MM.1S (cell line): ENCODE results near the gene NOP14.

Experiments
- DNase-seq: peaks from one replicate; pipeline ENCODE4 v3.0.0-alpha.2; 2015
- H2AFZ ChIP-seq: fragments of 300-600 bp; sonication (generic); 2 replicates; pipeline ENCODE4 v1.6.0; 2016; ENCODE audit warnings: antibody characterized with exemption, low read length
- H3F3A ChIP-seq: fragments of 300-600 bp; sonication (generic); 2 replicates; pipeline ENCODE4 v1.6.1; 2016; ENCODE audit warnings: mild to moderate bottlenecking, antibody characterized with exemption, low read length, moderate library complexity, mixed read lengths; ENCODE audit not compliant: insufficient read depth
- H3K27ac ChIP-seq: fragments of 300-600 bp; sonication (generic); 2 replicates; pipeline ENCODE4 v1.5.1; 2016; ENCODE audit warnings: mild to moderate bottlenecking, low read length
- H3K27me3 ChIP-seq: fragments of 300-600 bp; sonication (generic); replicated peaks from 2 replicates; pipeline ENCODE4 v1.6.0; 2016; ENCODE audit warnings: low read length; ENCODE audit not compliant: insufficient read depth
- H3K36me3 ChIP-seq: fragments of 300-600 bp; sonication (generic); replicated peaks from 2 replicates; pipeline ENCODE4 v1.6.1; 2016; ENCODE audit warnings: mild to moderate bottlenecking, low read length, mixed read lengths; ENCODE audit not compliant: insufficient read depth
- H3K4me1 ChIP-seq: fragments of 300-600 bp; sonication (generic); 2 replicates; pipeline ENCODE4 v1.6.1; 2016; ENCODE audit warnings: low read length, mixed read lengths
- H3K4me2 ChIP-seq: fragments of 300-600 bp; sonication (generic); 2 replicates; pipeline ENCODE4 v1.6.0; 2016; ENCODE audit warnings: low read depth, low read length
- H3K4me3 ChIP-seq: fragments of 300-600 bp; sonication (generic); 2 replicates; pipeline ENCODE4 v1.5.1; 2016; ENCODE audit warnings: low read length, mixed read lengths
- H3K79me2 ChIP-seq: fragments of 300-600 bp; sonication (generic); 2 replicates; pipeline ENCODE4 v1.6.1; 2016; ENCODE audit warnings: mixed run types, low read length, mixed read lengths
- H3K9ac ChIP-seq: fragments of 300-600 bp; sonication (generic); 2 replicates; pipeline ENCODE4 v1.6.1; 2016; ENCODE audit warnings: low read length, mixed read lengths
- H3K9me2 ChIP-seq: fragments of 300-600 bp; sonication (generic); replicated peaks from 2 replicates; pipeline ENCODE4 v1.6.1; 2016; ENCODE audit warnings: mild to moderate bottlenecking, low read length, mixed read lengths; ENCODE audit not compliant: insufficient read depth
- H3K9me3 ChIP-seq: fragments of 300-600 bp; sonication (generic); replicated peaks from 2 replicates; pipeline ENCODE4 v1.6.1; 2016; ENCODE audit warnings: mild to moderate bottlenecking, low read length, mixed read lengths; ENCODE audit not compliant: insufficient read depth
- H4K20me1 ChIP-seq: fragments of 300-600 bp; sonication (generic); 2 replicates; pipeline ENCODE4 v1.6.1; 2016; ENCODE audit warnings: mild to moderate bottlenecking, low read length, moderate library complexity, mixed read lengths; ENCODE audit not compliant: insufficient read depth
- EZH2 ChIP-seq: fragments of 300-600 bp; sonication (generic); optimal IDR thresholded peaks from 2 replicates; pipeline ENCODE3; 2017; ENCODE audit warnings: low read depth, mild to moderate bottlenecking, antibody characterized with exemption, low read length, mixed read lengths
- EZH2phosphoT487 ChIP-seq: fragments of 300-600 bp; sonication (generic); IDR thresholded peaks from 2 replicates; pipeline ENCODE4 v1.6.1; 2018; ENCODE audit warnings: antibody characterized with exemption, low read length
- TF ChIP-seq, protein P1 (sequence below): fragments of 300-600 bp; sonication (generic); IDR thresholded peaks from 2 replicates; pipeline ENCODE4 v1.5.1; 2016; ENCODE audit warnings: antibody characterized with exemption, low read length, mixed read lengths

NOP14 gene

DNA sequence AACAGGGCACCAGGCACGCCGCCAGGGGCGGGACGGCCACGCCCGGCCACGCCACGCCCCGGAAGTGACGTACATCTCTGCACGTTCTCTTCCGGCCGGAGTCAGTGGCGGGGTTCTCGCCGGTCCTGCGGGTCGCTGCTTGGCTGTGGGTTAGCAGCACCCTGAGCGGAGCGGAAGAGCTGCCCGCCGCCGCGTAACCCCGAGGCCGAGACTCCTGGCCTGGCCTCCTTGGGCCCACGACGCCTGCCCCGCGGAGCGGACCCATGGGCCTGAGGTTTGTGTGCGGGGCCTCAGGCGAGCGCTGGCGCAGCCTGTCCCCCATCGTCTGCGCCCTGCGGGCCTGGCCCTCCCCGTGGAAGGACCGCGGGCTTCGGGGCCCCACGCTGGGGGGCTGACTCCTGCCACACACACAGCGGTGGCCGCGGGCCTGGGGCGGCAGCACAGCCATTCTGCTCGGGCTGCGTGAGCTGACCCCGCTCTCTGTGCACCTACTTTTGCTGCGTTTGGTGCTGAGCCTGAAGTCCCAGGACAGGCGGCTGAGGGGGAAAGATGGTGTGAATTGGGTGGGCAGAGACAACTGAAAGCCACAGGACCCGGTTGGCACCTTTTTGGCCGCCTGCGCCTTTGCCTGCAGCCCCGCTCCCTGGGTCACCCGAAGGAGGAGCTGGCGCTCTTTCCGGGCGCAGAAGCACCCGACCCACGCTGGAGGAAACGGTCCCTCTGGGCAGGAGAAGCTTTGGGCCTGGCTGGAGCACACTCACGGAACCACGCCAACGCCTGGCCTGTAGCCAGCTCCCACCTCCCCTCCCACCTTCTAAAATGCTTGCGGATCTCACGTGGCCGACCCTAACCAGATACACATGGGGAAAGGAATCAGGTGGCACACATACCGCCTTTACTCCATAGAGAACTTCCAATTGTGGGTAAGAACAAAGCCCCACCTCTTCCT, 28.1 kb downstream of the NOP14 start:
- no peak for TF ChIP-seq EZH2phosphoT487
- TF ChIP-seq, protein P1, sequence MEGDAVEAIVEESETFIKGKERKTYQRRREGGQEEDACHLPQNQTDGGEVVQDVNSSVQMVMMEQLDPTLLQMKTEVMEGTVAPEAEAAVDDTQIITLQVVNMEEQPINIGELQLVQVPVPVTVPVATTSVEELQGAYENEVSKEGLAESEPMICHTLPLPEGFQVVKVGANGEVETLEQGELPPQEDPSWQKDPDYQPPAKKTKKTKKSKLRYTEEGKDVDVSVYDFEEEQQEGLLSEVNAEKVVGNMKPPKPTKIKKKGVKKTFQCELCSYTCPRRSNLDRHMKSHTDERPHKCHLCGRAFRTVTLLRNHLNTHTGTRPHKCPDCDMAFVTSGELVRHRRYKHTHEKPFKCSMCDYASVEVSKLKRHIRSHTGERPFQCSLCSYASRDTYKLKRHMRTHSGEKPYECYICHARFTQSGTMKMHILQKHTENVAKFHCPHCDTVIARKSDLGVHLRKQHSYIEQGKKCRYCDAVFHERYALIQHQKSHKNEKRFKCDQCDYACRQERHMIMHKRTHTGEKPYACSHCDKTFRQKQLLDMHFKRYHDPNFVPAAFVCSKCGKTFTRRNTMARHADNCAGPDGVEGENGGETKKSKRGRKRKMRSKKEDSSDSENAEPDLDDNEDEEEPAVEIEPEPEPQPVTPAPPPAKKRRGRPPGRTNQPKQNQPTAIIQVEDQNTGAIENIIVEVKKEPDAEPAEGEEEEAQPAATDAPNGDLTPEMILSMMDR: no peak
- TF ChIP-seq EZH2: no peak
- no peaks in the 10 kb centered on the region for H4K20me1 ChIP-seq
- peaks cover 18% of the 10 kb centered on the region; the same call in 1 of the 2 replicates for H3F3A ChIP-seq
- H3K27ac ChIP-seq: peak overlapping the region; percentile 33; the same call in 1 of the 2 replicates
- no peaks in the 10 kb centered on the region; the same call in 1 of the 2 replicates for H3K79me2 ChIP-seq
- H3K9me3 ChIP-seq: no peaks in the 10 kb centered on the region
- peak overlapping the region; percentile 76 for H2AFZ ChIP-seq
- H3K27me3 ChIP-seq: no peaks in the 10 kb centered on the region
- H3K9me2 ChIP-seq: no peaks in the 10 kb centered on the region
- peak overlapping the region; percentile 96 for H3K4me2 ChIP-seq
- DNase-seq: peak; percentile 91
- H3K9ac ChIP-seq: peak overlapping the region; percentile 73
- peak overlapping the region; percentile 91 for H3K4me3 ChIP-seq
- H3K36me3 ChIP-seq: no peaks in the 10 kb centered on the region
- H3K4me1 ChIP-seq: peaks cover 8% of the 10 kb centered on the region; the same call in 1 of the 2 replicates

GRCh38 chr4:2934077-2934812, 29.0 kb downstream of the NOP14 start:
- H2AFZ ChIP-seq: peak overlapping the region; percentile 56; the same call in 1 of the 2 replicates
- no peaks in the 10 kb centered on the region for H3K9me2 ChIP-seq
- no peak overlapping the region for H3K27ac ChIP-seq
- peaks cover 8% of the 10 kb centered on the region; the same call in 1 of the 2 replicates for H3K4me1 ChIP-seq
- H3K36me3 ChIP-seq: no peaks in the 10 kb centered on the region
- no peaks in the 10 kb centered on the region; the same call in 1 of the 2 replicates for H3K79me2 ChIP-seq
- H3K9ac ChIP-seq: no peak overlapping the region
- H3K9me3 ChIP-seq: no peaks in the 10 kb centered on the region
- peak overlapping the region; percentile 91 for H3K4me3 ChIP-seq
- peaks cover 18% of the 10 kb centered on the region; the same call in 1 of the 2 replicates for H3F3A ChIP-seq
- H3K4me2 ChIP-seq: peak overlapping the region; percentile 72
- no peaks in the 10 kb centered on the region for H3K27me3 ChIP-seq
- no peak for DNase-seq
- TF ChIP-seq EZH2phosphoT487 (no peak), EZH2 (no peak)
- TF ChIP-seq, protein P1: no peak
- H4K20me1 ChIP-seq: no peaks in the 10 kb centered on the region

- Histone ChIP-seq H3K4me2 (peak overlapping the region; percentile 72), H3K4me3 (peak overlapping the region; percentile 49), H3K27me3 (no peaks in the 10 kb centered on the region), H3K36me3 (no peaks in the 10 kb centered on the region), H3K9ac (no peak overlapping the region), H3K9me2 (no peaks in the 10 kb centered on the region), H3K27ac (no peak overlapping the region), H3K79me2 (no peaks in the 10 kb centered on the region; the same call in 1 of the 2 replicates), H3F3A (peaks cover 18% of the 10 kb centered on the region; the same call in 1 of the 2 replicates), H3K9me3 (no peaks in the 10 kb centered on the region), H2AFZ (0 out of 2 replicates have a peak overlapping the region, but pooled peaks have one; percentile 56), H4K20me1 (no peaks in the 10 kb centered on the region), H3K4me1 (peaks cover 8% of the 10 kb centered on the region; the same call in 1 of the 2 replicates)
- TF ChIP-seq, protein P1: no peak
- TF ChIP-seq EZH2phosphoT487 (no peak), EZH2 (no peak)
- DNase-seq: no peak
Observed at GRCh38 chr4:2933566-2934076, 29.6 kb downstream of the NOP14 start.
